GM18517 (cell line): ENCODE measurements around the gene EMILIN3.

ENCODE experiments used
- ATAC-seq: cut with Tn5 transposase; IDR thresholded peaks from one replicate; pipeline ENCODE4 v1.9.1; 2021; ENCODE audit warnings: mild to moderate bottlenecking, moderate library complexity; ENCODE audit not compliant: unreplicated experiment

Gene EMILIN3

GRCh38 chr20:41366546-41367392 lies at the start of gene EMILIN3:
TSS of gene EMILIN3 (minus strand) at chr20:41366818. CDS start at chr20:41366634, 184 bp downstream.
- ATAC-seq, result no peak

- ATAC-seq, result no peak
These were observed 48.6 kb upstream of the EMILIN3 start for GRCh38 chr20:41415191-41415590.

- no peak for ATAC-seq
These were observed 46.6 kb upstream of the EMILIN3 start for GRCh38 chr20:41413169-41413568.

- ATAC-seq, result no peak
These were observed 45.9 kb upstream of the EMILIN3 start for GRCh38 chr20:41412324-41413120.

- no peak for ATAC-seq
These were observed 44.8 kb upstream of the EMILIN3 start for GRCh38 chr20:41411391-41411847.

- no peak for ATAC-seq
These were observed 42.4 kb upstream of the EMILIN3 start for GRCh38 chr20:41408986-41409385.

- ATAC-seq, result no peak
These were observed 41.7 kb upstream of the EMILIN3 start for GRCh38 chr20:41408156-41408794.

- no peak for ATAC-seq
These were observed 41.0 kb upstream of the EMILIN3 start for GRCh38 chr20:41407607-41408006.

- ATAC-seq, result no peak
These were observed 40.4 kb upstream of the EMILIN3 start for GRCh38 chr20:41406896-41407444.

GRCh38 chr20:41406353-41406752 lies 39.7 kb upstream of the EMILIN3 start:
- no peak for ATAC-seq

GRCh38 chr20:41405436-41405835 lies 38.8 kb upstream of the EMILIN3 start:
- ATAC-seq, result no peak

GRCh38 chr20:41403604-41404003 lies 37.0 kb upstream of the EMILIN3 start:
- ATAC-seq, result no peak

- ATAC-seq, result no peak
These were observed 31.8 kb upstream of the EMILIN3 start for GRCh38 chr20:41398408-41398807.

- ATAC-seq, result no peak
These were observed 29.3 kb upstream of the EMILIN3 start for GRCh38 chr20:41395667-41396664.

- no peak for ATAC-seq
These were observed 28.5 kb upstream of the EMILIN3 start for GRCh38 chr20:41394931-41395666.

- no peak for ATAC-seq
These were observed 27.5 kb upstream of the EMILIN3 start for GRCh38 chr20:41394081-41394480.

- no peak for ATAC-seq
These were observed 27.1 kb upstream of the EMILIN3 start for GRCh38 chr20:41393705-41394066.

- no peak for ATAC-seq
These were observed 26.5 kb upstream of the EMILIN3 start for GRCh38 chr20:41392871-41393704.
